Heart right ventricle (tissue), 16 donors: ENCODE data around the gene ZSCAN10. TPM values are rescaled to one million over a fixed set of nuclear protein-coding genes. Genes with fewer than 3 reads are reported as not detected.

Experiments
- ATAC-seq, 8 donors: fragments of 200-7000 bp; cut with Tn5 transposase; one replicate each; pipeline ENCODE4 v1.9.1; 2020; ENCODE audit warnings: mild to moderate bottlenecking in 8 of 8, moderate library complexity in 8 of 8, moderate number of reproducible peaks in 1 of 8
- DNase-seq, 2 donors: peaks; one replicate each; pipeline ENCODE4 v3.0.0-alpha.2; 2020
- H3K27ac ChIP-seq, 10 donors: fragments of 200-600 bp; sonication (generic) in 2 of 10; one replicate each; pipeline versions ENCODE4 v1.5.0 to v1.8.0; 2020 to 2022; ENCODE audit warnings: mild to moderate bottlenecking in 3 of 10
- H3K27me3 ChIP-seq, 7 donors: fragments of 200-600 bp; one replicate each; pipeline ENCODE4 v1.8.0; 2021 to 2022; ENCODE audit warnings: mild to moderate bottlenecking in 2 of 7
- H3K36me3 ChIP-seq, 9 donors: fragments of 200-600 bp; sonication (generic) in 1 of 9; one replicate each; pipeline versions ENCODE4 v1.5.0 to v1.8.0; 2020 to 2022; ENCODE audit warnings: mild to moderate bottlenecking in 2 of 9
- H3K4me1 ChIP-seq, 9 donors: fragments of 200-600 bp; sonication (generic) in 1 of 9; one replicate each; pipeline versions ENCODE4 v1.5.0 to v1.8.0; 2020 to 2022; ENCODE audit warnings: mild to moderate bottlenecking in 4 of 9
- H3K4me3 ChIP-seq, 10 donors: fragments of 200-600 bp; sonication (generic) in 2 of 10; one replicate each; pipeline versions ENCODE4 v1.5.0 to v1.8.0; 2020 to 2022; ENCODE audit warnings: mild to moderate bottlenecking in 7 of 10, moderate library complexity in 2 of 10
- H3K9me3 ChIP-seq, 11 donors: fragments of 200-600 bp in 10 of 11; sonication (generic) in 2 of 11; one replicate each; pipeline versions ENCODE4 v1.5.0 to v1.8.0; 2013 to 2022; ENCODE audit warnings: mild to moderate bottlenecking in 2 of 11, control low read depth in 1 of 11, moderate library complexity in 1 of 11
- CTCF ChIP-seq, 9 donors: fragments of 200-600 bp; sonication (generic) in 2 of 9; IDR thresholded peaks; one replicate each; pipeline versions ENCODE4 v1.5.0 to v1.8.0; 2021 to 2022; ENCODE audit warnings: antibody characterized with exemption in 9 of 9, mild to moderate bottlenecking in 5 of 9, moderate library complexity in 1 of 9
- WGBS, 2 donors: extraction: QIAGEN DNeasy Blood & Tissue Kit; methylation state at CpG; one replicate each; pipeline ENCODE4 v1.1.7; 2013; ENCODE audit warnings: inconsistent platforms in 1 of 2; 5-methylcytosine and 5-hydroxymethylcytosine counted together
- intact Hi-C, 10 donors: fragments of 100-400 bp; cut with DNase I; formaldehyde crosslinking; loops; one replicate each; pipeline versions ENCODE4 v1.11.1 to v1.14.2; 2022
- polyA plus RNA-seq, 2 donors: library from polyadenylated mRNA; stranded (reverse); fragments of 200-250 nt; gene quantifications; one replicate each; pipeline ENCODE4 v1.2.3, GENCODE V29; 2013
- total RNA-seq, 10 donors: library from RNA; stranded (reverse); fragmentation: NEBNext Ultra II Directional in 3 of 10; extraction: Animal tissue kit (Norgen Biotek cat#: 25700) in 3 of 10; gene quantifications; one replicate each; pipeline versions ENCODE4 v1.2.1 to v1.2.4, GENCODE V29; 2021 to 2023
- donor health status: Arrhythmogenic right ventricular cardiomyopathy.
- donor health status: ischemic (EF 13 %, LVEDD 7.1; RV severe dilation, severe dysfunction).
- donor health status: healthy with polysubstance abuse.
- donor health status: DM: no; HTN: yes; CAD: no.
- donor health status: DM: no; HTN: no; CAD: no.
- donor health status: ischemic (EF 25% LVEDD 6.9; RV normal size, moderate dysfunction).
- donor health status: ischemic (EF 25% LVEDD 5.7; RV mildly dilated, moderate dysfunction).
- donor health status: healthy.
- donor health status: DM: yes; HTN: yes; CAD: no.
- donor health status: Ischemic cardiomyopathy.
- donor health status: ischemic (EF 35%, LVEDD 5.7; RV mildly dilated, moderate dysfunction).
- donor health status: nonischemic (EF 11% LVEDD 7.7; RV severe dilation, severe dysfunction).
- donor health status: DM: yes; HTN: yes; CAD: no.
- donor health status: PGD.
- donor health status: ischemic (EF 29% LVEDD 5.4; RV normal size, mild dysfunction).
- donor health status: nonischemic (EF 23%, LVEDD 6.1; RV moderate dilation, normal function).

The ZSCAN10 gene
- total and polyA plus RNA-seq, 12 donors, result 0.01 to 0.07 TPM; not detected in 10

GRCh38 chr16:3065742-3066439 lies 33.2 kb downstream of the ZSCAN10 start:
- TF ChIP-seq CTCF (IDR thresholded peaks at IDR 0.05), result no peak
- Histone ChIP-seq H3K36me3 (peaks cover 0 to 26% (median 0%) of the 10 kb centered on the region in 9 donors), H3K27ac (peak overlapping the region; percentile 81 to 94 (median 88)), H3K27me3 (no peaks in the 10 kb centered on the region), H3K4me3 (peak overlapping the region; percentile 1 to 71 (median 62)), H3K9me3 (no peaks in the 10 kb centered on the region), H3K4me1 (peaks cover 3 to 45% (median 14%) of the 10 kb centered on the region in 9 donors)
- DNase-seq, result no peak
- 48 to 59% methylated on average over 26 of the region's 26 CpGs for WGBS, 2 donors
- ATAC-seq, result peak in 7 of 8 donors; percentile 11 to 45 (median 36)
- intact Hi-C loops, result loop anchor here in 2 of 10 donors (2.0 to 5.0 kb wide), 2 partner anchors 21 to 36 kb away; no protein-coding TSS in a partner anchor

GRCh38 chr16:3065069-3065741 lies 33.9 kb downstream of the ZSCAN10 start, which contains the start of gene IL32:
TSS of gene IL32 (plus strand) at chr16:3065640. CDS start at chr16:3065812, 172 bp downstream.
- no peaks in the 10 kb centered on the region for H3K9me3 ChIP-seq
- peak within 1 kb of the TSS; percentile 1 to 71 (median 62) for H3K4me3 ChIP-seq
- H3K4me1 ChIP-seq, result peaks cover 3 to 52% (median 14%) of the 10 kb centered on the region in 9 donors
- peak; percentile 54 to 88 for DNase-seq
- TF ChIP-seq CTCF (IDR thresholded peaks at IDR 0.05), result no peak
- 32 to 51% methylated on average over 13 of the region's 13 CpGs for WGBS, 2 donors
- peak; percentile 70 to 94 (median 91) for ATAC-seq
- H3K27me3 ChIP-seq, result no peaks in the 10 kb centered on the region
- intact Hi-C loops, result loop anchor here in 2 of 10 donors (2.0 to 5.0 kb wide), 2 partner anchors 22 to 37 kb away; no protein-coding TSS in a partner anchor
- H3K27ac ChIP-seq, result peak within 1 kb of the TSS; percentile 81 to 94 (median 88)
- H3K36me3 ChIP-seq, result peaks cover 0 to 26% (median 0%) of the 10 kb centered on the region in 9 donors

GRCh38 chr16:3063625-3064386 lies 35.3 kb downstream of the ZSCAN10 start:
- Histone ChIP-seq H3K9me3 (no peaks in the 10 kb centered on the region), H3K4me3 (no peak overlapping the region), H3K4me1 (peaks cover 6 to 61% (median 22%) of the 10 kb centered on the region in 9 donors), H3K27me3 (no peaks in the 10 kb centered on the region), H3K27ac (peak overlapping the region in 7 of 10 donors; percentile 82 to 94 (median 90)), H3K36me3 (peaks cover 0 to 16% (median 0%) of the 10 kb centered on the region in 9 donors)
- intact Hi-C loops, result loop anchor here in 5 of 10 donors (2.0 to 5.0 kb wide), 5 partner anchors 23 to 68 kb away; partner anchors contain the start of gene ZSCAN10 (in 2 of the 5)
- no peak for TF ChIP-seq CTCF (IDR thresholded peaks at IDR 0.05)
- no peak for ATAC-seq
- WGBS, 2 donors, result 89 to 91% methylated on average over 8 of the region's 8 CpGs
- no peak for DNase-seq
